Trophoblast cell (in vitro differentiated cells and primary cell): ENCODE results near the gene SOCS7.

Source experiments
- DNase-seq, 2 donors: peaks; one replicate each; pipeline ENCODE4 v3.0.0-alpha.2; 2016
- H2AFZ ChIP-seq: 2 replicates; pipeline ENCODE4 v1.6.1; 2013; ENCODE audit warnings: low read length, moderate library complexity, mild to moderate bottlenecking; ENCODE audit not compliant: insufficient read depth, poor library complexity
- H2AK5ac ChIP-seq: 2 replicates; pipeline ENCODE4 v1.6.1; 2013; ENCODE audit warnings: mild to moderate bottlenecking, low read length
- H2BK120ac ChIP-seq: 2 replicates; pipeline ENCODE4 v1.6.1; 2013; ENCODE audit warnings: low read length, mild to moderate bottlenecking, moderate library complexity; ENCODE audit not compliant: insufficient read depth, poor library complexity
- H2BK12ac ChIP-seq: 2 replicates; pipeline ENCODE4 v1.6.1; 2013; ENCODE audit warnings: mild to moderate bottlenecking, low read length, moderate library complexity
- H2BK5ac ChIP-seq: 2 replicates; pipeline ENCODE4 v1.6.1; 2013; ENCODE audit warnings: low read length, low read depth, moderate library complexity, mild to moderate bottlenecking; ENCODE audit not compliant: poor library complexity
- H3K14ac ChIP-seq: 2 replicates; pipeline ENCODE4 v1.6.1; 2013; ENCODE audit warnings: mild to moderate bottlenecking, low read length
- H3K18ac ChIP-seq: 2 replicates; pipeline ENCODE4 v1.6.1; 2013; ENCODE audit warnings: mild to moderate bottlenecking, low read length
- H3K23ac ChIP-seq: 2 replicates; pipeline ENCODE4 v1.6.1; 2013; ENCODE audit warnings: low read length
- H3K27ac ChIP-seq: 2 replicates; pipeline ENCODE4 v1.5.1; 2013; ENCODE audit warnings: low read depth, mild to moderate bottlenecking, inconsistent platforms, low read length, moderate library complexity
- H3K27me3 ChIP-seq: 2 replicates; pipeline ENCODE4 v1.6.1; 2013; ENCODE audit warnings: inconsistent platforms, mild to moderate bottlenecking, low read length, moderate library complexity; ENCODE audit not compliant: insufficient read depth
- H3K36me3 ChIP-seq, 2 experiments: 1 replicate in 1 of 2; 2 replicates in 1 of 2; pipeline ENCODE4 v1.6.1; 2013; ENCODE audit warnings: low read length in 2 of 2, mild to moderate bottlenecking in 2 of 2, moderate library complexity in 1 of 2; ENCODE audit not compliant: insufficient read depth in 2 of 2, control insufficient read depth in 1 of 2
- H3K4ac ChIP-seq: 2 replicates; pipeline ENCODE4 v1.6.1; 2013; ENCODE audit warnings: low read depth, mild to moderate bottlenecking, low read length, moderate library complexity
- H3K4me1 ChIP-seq, 2 experiments: 1 replicate in 1 of 2; 2 replicates in 1 of 2; pipeline ENCODE4 v1.6.1; 2013; ENCODE audit warnings: low read length in 2 of 2, mild to moderate bottlenecking in 2 of 2, moderate library complexity in 1 of 2; ENCODE audit not compliant: insufficient read depth in 2 of 2, control insufficient read depth in 1 of 2
- H3K4me2 ChIP-seq: 2 replicates; pipeline ENCODE4 v1.6.1; 2013; ENCODE audit warnings: inconsistent platforms, mild to moderate bottlenecking, low read length, moderate library complexity
- H3K4me3 ChIP-seq: 2 replicates; pipeline ENCODE4 v1.5.1; 2013; ENCODE audit warnings: mild to moderate bottlenecking, low read depth, low read length, inconsistent platforms
- H3K79me1 ChIP-seq: one replicate; pipeline ENCODE4 v1.6.1; 2013; ENCODE audit warnings: low read length
- H3K79me2 ChIP-seq: 2 replicates; pipeline ENCODE4 v1.6.1; 2013; ENCODE audit warnings: low read length, mild to moderate bottlenecking; ENCODE audit not compliant: control insufficient read depth, insufficient read depth, poor library complexity
- H3K9ac ChIP-seq: 2 replicates; pipeline ENCODE4 v1.6.1; 2013; ENCODE audit warnings: mild to moderate bottlenecking, low read length
- H3K9me3 ChIP-seq: 2 replicates; pipeline ENCODE4 v1.6.1; 2013; ENCODE audit warnings: low read depth, mild to moderate bottlenecking, control low read depth, inconsistent platforms, low read length; ENCODE audit not compliant: insufficient read depth
- H4K12ac ChIP-seq: 2 replicates; pipeline ENCODE4 v1.6.1; 2013; ENCODE audit warnings: low read depth, mild to moderate bottlenecking, low read length, moderate library complexity
- H4K8ac ChIP-seq: 2 replicates; pipeline ENCODE4 v1.6.1; 2013; ENCODE audit warnings: low read depth, mild to moderate bottlenecking, low read length, moderate library complexity
- H4K91ac ChIP-seq: one replicate; pipeline ENCODE4 v1.6.1; 2013; ENCODE audit warnings: low read depth, mild to moderate bottlenecking, low read length, moderate library complexity
- WGBS: extraction: QIAGEN DNeasy Blood & Tissue Kit; methylation state at CpG from one replicate; pipeline ENCODE4 v1.1.7; 2013; ENCODE audit warnings: missing lambda C conversion rate; ENCODE audit not compliant: insufficient read length, insufficient coverage; ENCODE audit errors: extremely low coverage; 5-methylcytosine and 5-hydroxymethylcytosine counted together

The SOCS7 gene

DNA sequence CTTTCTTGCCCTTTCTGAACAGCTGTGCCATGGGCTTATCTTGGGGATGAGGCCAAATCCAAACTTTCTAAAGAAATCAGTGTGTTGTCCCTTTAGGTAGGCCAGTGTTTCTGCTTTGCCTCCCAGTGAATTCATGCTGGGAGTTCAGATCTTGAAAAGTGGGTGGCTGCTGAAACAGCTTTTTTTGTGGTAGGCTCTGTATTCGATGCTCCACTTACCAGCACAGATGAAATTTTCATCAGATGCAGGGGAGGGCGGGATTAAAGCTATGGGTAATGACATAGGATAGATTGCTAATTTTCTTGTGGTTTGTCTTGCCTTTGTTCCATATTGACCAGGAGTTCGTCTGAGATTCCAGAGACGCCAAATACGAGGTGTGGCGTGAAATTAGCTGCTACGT, 2.8 kb downstream of the SOCS7 start:
- Histone ChIP-seq H3K27me3 (no peaks in the 10 kb centered on the region), H3K23ac (no peak overlapping the region), H3K18ac (no peak overlapping the region), H2AK5ac (no peak overlapping the region), H3K27ac (no peak overlapping the region), H4K12ac (no peak overlapping the region), H3K79me2 (peaks cover 7% of the 10 kb centered on the region), H4K8ac (no peak overlapping the region), H3K9me3 (no peaks in the 10 kb centered on the region), H3K79me1 (peaks cover 7% of the 10 kb centered on the region), H3K36me3 (no peaks in the 10 kb centered on the region), H3K4me2 (no peak overlapping the region), H4K91ac (no peak overlapping the region), H3K9ac (no peak overlapping the region), H3K14ac (no peak overlapping the region), H2BK5ac (no peak overlapping the region), H3K4me1 (peaks cover 5 to 13% of the 10 kb centered on the region in 2 experiments), H3K4me3 (no peak overlapping the region), H2BK120ac (no peak overlapping the region), H2AFZ (no peak overlapping the region), H2BK12ac (no peak overlapping the region), H3K4ac (no peak overlapping the region)
- DNase-seq, result no peak
- WGBS, result no CpG with 5 or more reads among the region's 7 CpGs

- Histone ChIP-seq H4K91ac (no peak overlapping the region), H3K79me2 (peaks cover 7% of the 10 kb centered on the region), H3K4me1 (peaks cover 5 to 13% of the 10 kb centered on the region in 2 experiments), H3K9me3 (no peaks in the 10 kb centered on the region), H2AFZ (no peak overlapping the region), H3K4me3 (no peak overlapping the region), H3K27me3 (no peaks in the 10 kb centered on the region), H2BK120ac (no peak overlapping the region), H3K4me2 (no peak overlapping the region), H3K4ac (no peak overlapping the region), H3K36me3 (no peaks in the 10 kb centered on the region), H3K18ac (no peak overlapping the region), H4K8ac (no peak overlapping the region), H3K14ac (no peak overlapping the region), H3K79me1 (peaks cover 7% of the 10 kb centered on the region), H3K9ac (no peak overlapping the region), H3K27ac (no peak overlapping the region), H4K12ac (no peak overlapping the region), H2AK5ac (no peak overlapping the region), H2BK5ac (no peak overlapping the region), H2BK12ac (no peak overlapping the region), H3K23ac (no peak overlapping the region)
- no CpG with 5 or more reads among the region's 4 CpGs for WGBS
- DNase-seq, result no peak
These were observed 3.6 kb downstream of the SOCS7 start for GRCh38 chr17:38355251-38355650.

- Histone ChIP-seq H3K36me3 (no peaks in the 10 kb centered on the region), H2BK12ac (no peak overlapping the region), H3K79me2 (peaks cover 1% of the 10 kb centered on the region), H3K4me3 (no peak overlapping the region), H3K9me3 (no peaks in the 10 kb centered on the region), H4K8ac (no peak overlapping the region), H2AFZ (no peak overlapping the region), H3K27me3 (no peaks in the 10 kb centered on the region), H3K14ac (no peak overlapping the region), H3K4ac (no peak overlapping the region), H3K23ac (no peak overlapping the region), H4K91ac (no peak overlapping the region), H4K12ac (no peak overlapping the region), H3K79me1 (no peaks in the 10 kb centered on the region), H2BK120ac (no peak overlapping the region), H2BK5ac (no peak overlapping the region), H3K18ac (no peak overlapping the region), H3K9ac (no peak overlapping the region), H3K4me2 (no peak overlapping the region), H3K4me1 (peaks cover 2 to 9% of the 10 kb centered on the region in 2 experiments), H3K27ac (no peak overlapping the region), H2AK5ac (no peak overlapping the region)
- no CpG with 5 or more reads among the region's 2 CpGs for WGBS
- DNase-seq, result no peak
These were observed 6.0 kb downstream of the SOCS7 start for GRCh38 chr17:38357486-38358123.

DNA sequence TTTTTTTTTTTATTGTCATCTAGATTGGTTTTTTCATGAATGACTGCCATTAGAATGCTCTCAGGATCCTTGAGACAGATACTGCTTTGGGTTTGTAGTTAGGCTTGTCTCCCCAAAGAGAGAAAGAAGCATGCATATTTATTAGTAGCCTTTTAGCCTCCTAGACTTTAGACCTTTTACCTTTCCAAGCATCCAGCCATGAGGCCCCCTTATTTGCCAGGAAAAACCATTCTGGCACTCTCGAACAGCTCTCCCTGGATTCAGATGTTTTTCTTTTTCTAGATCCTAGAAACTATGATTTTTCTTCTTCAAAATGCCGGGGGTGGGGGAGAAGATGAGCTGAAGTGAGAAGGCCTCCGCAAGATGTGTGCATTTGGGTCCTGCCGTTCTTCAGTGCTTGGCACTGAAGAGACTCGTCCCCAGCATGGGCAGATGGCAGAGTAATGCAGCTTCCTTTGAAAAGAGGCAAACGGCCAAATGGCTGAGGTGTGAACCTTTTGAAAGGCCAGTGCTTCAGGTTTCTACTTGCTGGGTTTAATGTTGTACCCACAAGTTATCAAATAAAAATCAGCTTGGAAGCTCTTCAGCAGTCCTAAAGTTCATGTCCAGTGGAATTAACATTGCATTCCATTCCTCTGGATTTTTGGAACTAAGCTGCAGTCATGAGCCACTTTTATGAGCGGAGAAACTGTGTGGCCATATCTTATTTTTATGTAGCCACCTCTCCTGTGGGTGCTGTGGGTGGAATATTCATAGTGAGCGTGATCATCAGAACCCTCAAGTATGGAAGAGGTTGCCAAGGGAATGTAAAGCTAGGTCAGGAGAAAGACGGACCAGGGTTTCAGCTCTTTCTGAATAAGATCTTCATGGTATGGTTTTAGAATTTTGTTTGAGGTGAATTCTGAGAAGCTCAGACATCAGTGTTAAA, 7.2 kb downstream of the SOCS7 start:
- H4K12ac ChIP-seq, result no peak overlapping the region
- H3K27ac ChIP-seq, result no peak overlapping the region
- WGBS, result no CpG with 5 or more reads among the region's 9 CpGs
- H3K4me2 ChIP-seq, result no peak overlapping the region
- H3K9ac ChIP-seq, result no peak overlapping the region
- H2BK120ac ChIP-seq, result no peak overlapping the region
- no peaks in the 10 kb centered on the region for H3K27me3 ChIP-seq
- H4K91ac ChIP-seq, result no peak overlapping the region
- no peaks in the 10 kb centered on the region for H3K79me1 ChIP-seq
- DNase-seq, result no peak
- H3K4me3 ChIP-seq, result no peak overlapping the region
- H3K14ac ChIP-seq, result no peak overlapping the region
- peaks cover 0 to 3% of the 10 kb centered on the region in 2 experiments for H3K4me1 ChIP-seq
- no peak overlapping the region for H2BK12ac ChIP-seq
- no peak overlapping the region for H3K4ac ChIP-seq
- H3K23ac ChIP-seq, result no peak overlapping the region
- H2BK5ac ChIP-seq, result no peak overlapping the region
- no peak overlapping the region for H4K8ac ChIP-seq
- H3K18ac ChIP-seq, result no peak overlapping the region
- H2AFZ ChIP-seq, result no peak overlapping the region
- H3K79me2 ChIP-seq, result peaks cover 1% of the 10 kb centered on the region
- H3K36me3 ChIP-seq, result peaks cover 0 to 3% of the 10 kb centered on the region in 2 experiments
- no peak overlapping the region for H2AK5ac ChIP-seq
- no peaks in the 10 kb centered on the region for H3K9me3 ChIP-seq
